Fibroblast of skin of abdomen (primary cell): ENCODE results near the gene AJAP1. TPM values are rescaled to one million over a fixed set of nuclear protein-coding genes. Genes with fewer than 3 reads are reported as not detected.
"Not testable (repeated sequence)": the region's sequence is repeated elsewhere in the genome, so short reads cannot be mapped to it uniquely, and the experiment has no call there.

Experiments used
- DNase-seq: peaks from one replicate; pipeline ENCODE4 v3.0.0-alpha.2; 2013
- polyA plus RNA-seq, 2 experiments: library from polyadenylated mRNA; unstranded; fragments of 120-200 nt; gene quantifications; one replicate each; pipeline ENCODE4 v1.2.1, GENCODE V29; 2013; ENCODE audit not compliant: insufficient read length in 2 of 2

Gene AJAP1
- polyA plus RNA-seq (2013, experiment 1 of 2; ENCODE audit: insufficient read length): 0.45 TPM
- 0.24 TPM for polyA plus RNA-seq (2013, experiment 2 of 2; ENCODE audit: insufficient read length)

- no peak for DNase-seq
These were observed at the start of gene AJAP1 for GRCh38 chr1:4653796-4654725. TSS of gene AJAP1 (plus strand) at chr1:4654609. CDS start at chr1:4655426, 817 bp downstream.

GRCh38 chr1:4605158-4605557, 49.3 kb upstream of the AJAP1 start:
- DNase-seq: no peak

- DNase-seq: no peak
These were observed 42.7 kb upstream of the AJAP1 start for GRCh38 chr1:4611563-4612341.

- DNase-seq: no peak
These were observed 41.4 kb upstream of the AJAP1 start for GRCh38 chr1:4612991-4613390.

GRCh38 chr1:4613606-4614370, 40.6 kb upstream of the AJAP1 start:
- DNase-seq: no peak

GRCh38 chr1:4614371-4615137, 39.9 kb upstream of the AJAP1 start:
- DNase-seq: no peak

- DNase-seq: no peak
These were observed 39.3 kb upstream of the AJAP1 start for GRCh38 chr1:4615138-4615470.

GRCh38 chr1:4615501-4615900, 38.9 kb upstream of the AJAP1 start:
- DNase-seq: no peak

GRCh38 chr1:4616831-4617465, 37.5 kb upstream of the AJAP1 start:
- DNase-seq: no peak

- DNase-seq: no peak
These were observed 36.9 kb upstream of the AJAP1 start for GRCh38 chr1:4617506-4617905.

GRCh38 chr1:4618827-4619226, 35.6 kb upstream of the AJAP1 start:
- DNase-seq: not testable (repeated sequence)

GRCh38 chr1:4621646-4622045, 32.8 kb upstream of the AJAP1 start:
- no peak for DNase-seq

- no peak for DNase-seq
These were observed 31.6 kb upstream of the AJAP1 start for GRCh38 chr1:4622821-4623220.

GRCh38 chr1:4624141-4624715, 30.2 kb upstream of the AJAP1 start:
- no peak for DNase-seq

GRCh38 chr1:4624801-4625200, 29.6 kb upstream of the AJAP1 start:
- DNase-seq: no peak

- no peak for DNase-seq
These were observed 28.3 kb upstream of the AJAP1 start for GRCh38 chr1:4626061-4626460.

GRCh38 chr1:4626560-4627319, 27.7 kb upstream of the AJAP1 start:
- DNase-seq: no peak

GRCh38 chr1:4627353-4627752, 27.1 kb upstream of the AJAP1 start:
- DNase-seq: no peak

- DNase-seq: no peak
These were observed 25.4 kb upstream of the AJAP1 start for GRCh38 chr1:4628992-4629391.

GRCh38 chr1:4630561-4630960, 23.8 kb upstream of the AJAP1 start:
- DNase-seq: no peak
